AG08395 (cell line): ENCODE results near the gene SCGN.
A peak's percentile ranks its signal among the peaks of the same experiment; 100 is the strongest.

Source experiments
- DNase-seq: peaks from one replicate; pipeline ENCODE4 v3.0.0; 2012; ENCODE audit warnings: mixed read lengths, low spot score

SCGN gene

DNA sequence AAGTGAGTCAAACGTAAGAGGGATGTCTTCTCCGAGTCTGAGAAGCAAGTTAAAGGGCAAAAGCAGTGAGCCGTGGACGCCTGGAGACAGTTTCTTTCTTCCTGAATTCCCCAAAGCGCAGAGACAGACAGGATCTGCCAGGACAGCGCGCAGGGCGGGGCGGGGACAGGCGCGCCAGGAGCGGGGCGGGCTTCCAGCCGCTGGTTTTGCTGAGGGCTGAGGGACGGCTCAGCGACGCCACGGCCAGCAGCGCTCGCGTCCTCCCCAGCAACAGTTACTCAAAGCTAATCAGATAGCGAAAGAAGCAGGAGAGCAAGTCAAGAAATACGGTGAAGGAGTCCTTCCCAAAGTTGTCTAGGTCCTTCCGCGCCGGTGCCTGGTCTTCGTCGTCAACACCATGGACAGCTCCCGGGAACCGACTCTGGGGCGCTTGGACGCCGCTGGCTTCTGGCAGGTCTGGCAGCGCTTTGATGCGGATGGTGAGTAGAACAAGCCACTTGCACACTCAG, at the start of gene SCGN:
Gene SCGN, plus strand, starts transcription at position 209 of the 509 bp plus-strand sequence. Its CDS starts 189 bp downstream, at position 398.
- DNase-seq = peak; percentile 66

- no peak for DNase-seq
These were observed 49.4 kb upstream of the SCGN start for GRCh38 chr6:25602674-25602982.

DNA sequence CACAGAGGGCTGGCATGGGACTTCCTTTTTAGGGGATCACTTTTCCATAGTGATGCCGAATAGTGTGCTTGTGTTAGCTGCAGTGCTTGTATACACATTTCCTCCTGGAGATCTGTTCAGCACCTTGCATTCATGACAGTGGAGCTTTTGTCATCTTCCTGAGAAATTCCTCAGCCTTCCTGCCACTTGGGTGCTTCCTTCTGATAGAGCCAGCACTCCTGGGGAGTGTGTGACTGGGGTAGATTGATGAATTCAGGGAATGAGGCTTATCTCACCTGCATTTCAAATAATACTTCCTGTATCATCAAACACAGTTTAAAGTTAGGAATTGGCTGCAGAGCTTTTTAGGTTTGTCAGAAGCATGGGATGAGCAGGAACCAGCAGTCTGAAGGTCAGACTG, 48.8 kb upstream of the SCGN start:
- no peak for DNase-seq

- no peak for DNase-seq
These were observed 45.9 kb upstream of the SCGN start for GRCh38 chr6:25606151-25606550.

DNA sequence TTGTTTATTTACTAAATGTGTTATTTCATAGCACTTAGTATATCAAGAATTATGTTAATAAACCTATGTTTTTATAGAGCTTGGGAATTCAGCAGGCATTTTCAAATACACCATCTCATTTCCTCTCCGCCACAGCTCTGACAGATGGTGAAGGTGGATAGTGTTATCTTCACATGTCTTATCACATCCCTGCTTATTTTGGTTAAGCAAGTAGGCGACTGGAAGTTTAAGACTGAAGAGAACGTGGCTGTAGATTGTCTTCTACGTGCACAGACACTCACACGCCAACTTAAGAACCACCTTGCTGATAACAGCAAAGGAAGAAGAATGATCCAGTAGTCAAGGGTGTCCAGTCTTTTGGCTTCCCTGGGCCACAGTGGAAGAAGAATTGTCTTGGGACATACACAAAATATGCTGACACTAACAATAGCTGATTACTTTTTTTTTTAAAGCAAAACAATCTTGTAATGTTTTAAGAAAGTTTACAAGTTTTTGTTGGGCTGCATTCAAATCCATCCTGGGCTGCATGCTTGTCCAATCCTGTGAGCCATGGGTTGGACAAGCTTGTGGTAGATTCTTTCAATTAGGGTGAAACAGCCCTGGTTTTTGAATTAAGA, 43.3 kb upstream of the SCGN start:
- no peak for DNase-seq

GRCh38 chr6:25612666-25613065, 39.3 kb upstream of the SCGN start:
- no peak for DNase-seq

- no peak for DNase-seq
These were observed 38.6 kb upstream of the SCGN start for GRCh38 chr6:25613415-25613814.

- no peak for DNase-seq
These were observed 38.0 kb upstream of the SCGN start for GRCh38 chr6:25614052-25614451.

DNA sequence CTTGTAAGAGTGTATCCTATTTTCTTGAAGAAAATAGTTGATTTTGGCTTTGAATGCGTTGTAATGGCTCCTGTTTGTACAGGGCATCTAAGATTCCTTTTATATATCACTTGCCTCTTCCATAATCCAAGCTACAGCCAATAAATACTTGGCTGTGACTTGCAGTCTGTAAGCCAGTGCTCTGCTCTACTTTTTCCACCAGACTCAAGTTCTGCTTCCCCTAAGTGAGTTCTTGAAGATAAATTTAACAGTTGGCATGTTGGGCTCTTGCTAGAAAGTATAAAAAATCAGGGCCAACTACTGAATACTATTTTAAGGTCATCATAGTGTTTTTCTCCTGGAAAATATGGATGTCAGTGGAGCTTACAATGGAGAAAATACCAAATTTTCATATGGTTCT, 36.5 kb upstream of the SCGN start:
- DNase-seq = no peak

GRCh38 chr6:25617997-25618396, 34.0 kb upstream of the SCGN start:
- DNase-seq = no peak

GRCh38 chr6:25619217-25619616, 32.8 kb upstream of the SCGN start:
- DNase-seq = no peak

GRCh38 chr6:25620391-25620790, 31.6 kb upstream of the SCGN start:
- DNase-seq = no peak

DNA sequence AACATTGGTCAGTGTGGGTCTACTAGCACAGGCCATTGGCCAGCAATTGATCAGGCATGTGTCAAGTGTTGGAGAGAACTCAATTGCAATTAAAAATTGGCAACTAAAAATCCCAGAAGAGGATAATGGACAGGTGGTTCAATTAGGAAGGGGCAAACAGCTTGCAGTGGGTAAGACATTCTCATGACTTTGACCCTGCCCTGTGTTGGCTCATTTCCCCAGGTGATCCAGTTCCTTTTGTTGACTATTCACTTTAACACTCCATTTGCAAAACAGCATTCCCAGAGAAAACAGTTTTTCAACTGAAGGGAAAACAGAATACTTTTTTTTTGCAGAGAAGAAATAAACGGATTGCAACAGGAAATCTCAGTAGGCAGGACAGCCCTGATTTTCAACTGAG, 28.9 kb upstream of the SCGN start:
- DNase-seq = no peak

DNA sequence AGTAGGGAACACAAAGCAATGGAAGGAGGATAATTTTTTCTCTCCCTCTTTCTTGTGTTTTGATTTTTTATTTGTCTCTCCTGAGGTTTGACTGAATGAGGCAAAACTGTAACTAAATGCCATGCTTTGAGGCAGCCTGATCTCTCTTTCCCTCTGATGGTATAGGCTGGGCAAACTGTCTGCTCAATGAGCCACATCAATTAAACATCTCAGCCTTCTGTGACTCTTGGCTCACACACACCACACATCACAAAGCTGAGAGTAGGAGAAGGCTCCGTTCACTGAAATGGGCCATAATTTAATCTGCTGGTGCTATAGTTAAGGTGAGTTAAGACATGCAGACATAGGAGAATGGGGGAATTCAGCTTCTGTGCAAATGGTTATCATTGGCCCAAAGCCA, 28.1 kb upstream of the SCGN start:
- DNase-seq = no peak

DNA sequence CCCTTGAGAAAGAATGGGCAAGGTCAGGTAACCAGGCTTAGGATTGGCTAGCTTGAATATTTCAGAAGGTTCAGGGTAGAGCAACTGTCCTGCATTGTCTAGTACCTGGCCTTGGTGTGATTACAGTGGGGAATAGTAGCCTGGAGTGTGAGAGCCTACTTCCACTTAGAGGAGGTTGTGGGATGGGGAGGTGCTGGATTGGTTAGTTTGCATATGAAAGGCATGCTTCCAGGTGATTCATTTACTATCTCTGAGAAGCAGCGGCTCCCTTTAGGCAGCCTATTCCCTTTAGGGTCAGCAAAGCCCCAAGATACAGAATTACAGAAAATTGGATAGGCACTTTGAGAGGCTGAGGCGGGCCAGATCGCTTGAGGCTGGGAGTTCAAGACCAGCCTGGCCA, 25.0 kb upstream of the SCGN start:
- DNase-seq = no peak

GRCh38 chr6:25628471-25629197, 23.4 kb upstream of the SCGN start:
- no peak for DNase-seq

DNA sequence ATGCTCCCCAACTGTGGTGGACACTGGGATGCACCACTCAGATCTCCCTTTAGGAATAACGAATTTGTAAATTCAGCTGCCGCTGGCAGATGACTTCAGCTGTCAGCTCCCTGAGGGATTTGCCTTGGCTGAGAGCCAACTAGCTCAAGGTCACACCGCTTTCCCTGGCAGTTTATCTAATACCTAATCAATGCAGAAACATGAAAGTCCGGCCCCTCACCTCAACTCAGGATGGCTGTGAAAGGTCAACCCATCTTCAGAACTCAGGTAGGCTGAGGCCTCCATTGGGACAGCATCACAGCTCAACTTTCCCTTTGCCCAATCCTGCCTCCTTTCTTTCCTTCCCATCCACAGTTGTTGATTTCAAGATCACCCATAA, 22.8 kb upstream of the SCGN start:
- DNase-seq = no peak

- no peak for DNase-seq
These were observed 21.3 kb upstream of the SCGN start for GRCh38 chr6:25630508-25631278.

DNA sequence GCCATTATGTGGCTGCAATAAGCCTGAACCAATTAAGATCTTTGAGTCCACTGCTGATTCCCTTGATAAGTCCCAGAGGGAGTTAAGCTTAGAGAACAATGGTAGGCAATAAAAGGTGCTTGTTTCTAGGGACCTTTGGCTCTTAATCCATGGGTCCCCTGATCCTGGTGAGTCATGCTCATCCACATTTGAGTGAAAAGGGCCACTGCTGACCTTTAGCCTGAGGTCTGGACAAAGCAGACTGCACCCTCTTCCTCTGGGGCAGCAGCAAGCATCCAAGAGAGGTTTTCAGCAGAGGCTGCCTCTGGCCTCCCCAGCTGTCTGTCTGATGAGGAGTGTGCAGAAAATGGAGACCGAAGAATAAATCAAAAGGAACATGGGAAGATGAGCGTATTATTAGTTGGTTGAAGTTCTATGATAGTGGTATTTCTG, 16.1 kb upstream of the SCGN start:
- DNase-seq = no peak

GRCh38 chr6:25637211-25637610, 14.8 kb upstream of the SCGN start:
- no peak for DNase-seq

DNA sequence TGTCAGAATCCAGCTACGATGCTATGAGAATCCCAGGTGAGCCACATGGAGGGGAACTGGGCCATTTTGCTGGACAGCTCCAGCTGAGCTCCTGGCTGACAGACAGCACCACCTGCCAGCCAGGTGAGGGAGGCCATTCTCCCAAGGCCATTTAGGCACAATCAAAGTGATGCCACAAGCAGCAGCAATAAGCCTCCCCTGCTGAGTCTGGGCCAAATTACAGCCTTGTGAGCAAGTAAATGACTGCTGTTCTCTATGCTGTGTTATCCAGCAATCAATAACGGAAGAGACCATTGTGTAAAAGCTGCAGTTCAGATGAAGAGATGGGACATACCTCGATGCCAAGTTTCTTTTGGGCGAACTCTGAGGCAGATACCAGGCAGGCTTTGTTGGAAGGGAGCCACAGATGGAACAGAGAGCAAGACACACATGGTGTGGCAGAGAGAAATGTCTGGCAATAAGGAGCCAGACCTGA, 14.0 kb upstream of the SCGN start:
- no peak for DNase-seq

DNA sequence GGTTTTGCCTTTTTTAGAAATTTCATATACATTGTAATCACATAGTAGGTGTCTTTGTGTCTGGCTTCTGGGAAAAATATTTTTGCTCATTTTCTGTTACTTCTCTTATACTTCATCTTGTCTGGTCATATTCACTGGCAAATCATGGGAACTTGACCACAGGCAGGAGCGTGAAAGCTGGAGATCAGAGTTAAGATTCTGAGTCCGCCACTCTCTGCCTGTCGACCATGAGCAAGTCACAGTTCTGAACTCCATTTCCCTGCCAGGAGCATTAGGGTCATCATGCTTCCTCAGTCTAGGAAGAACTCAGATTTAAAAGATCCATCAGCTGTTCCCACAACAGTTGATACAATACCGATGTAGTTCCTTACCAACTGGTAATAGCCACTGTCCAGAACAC, 12.4 kb upstream of the SCGN start:
- DNase-seq = no peak

- no peak for DNase-seq
These were observed 11.6 kb upstream of the SCGN start for GRCh38 chr6:25640446-25640845.
